Large intestine (tissue), 3 donors: Measurements from ENCODE around the gene LRRK1. TPM values are rescaled to one million over a fixed set of nuclear protein-coding genes. Genes with fewer than 3 reads are reported as not detected.

Source experiments
- DNase-seq, 2 donors: peaks; one replicate each; pipeline versions ENCODE4 v3.0.0 to v3.0.0-alpha.2; 2013
- H3K27ac ChIP-seq: one replicate; pipeline ENCODE4 v1.5.1; 2013; ENCODE audit warnings: low read length
- H3K27me3 ChIP-seq: 2 replicates; pipeline ENCODE4 v1.6.1; 2013; ENCODE audit warnings: low read length; ENCODE audit not compliant: control insufficient read depth, insufficient read depth
- H3K36me3 ChIP-seq: 2 replicates; pipeline ENCODE4 v1.6.1; 2013; ENCODE audit warnings: low read length; ENCODE audit not compliant: control insufficient read depth, insufficient read depth
- H3K4me1 ChIP-seq: one replicate; pipeline ENCODE4 v1.6.1; 2013; ENCODE audit warnings: low read length; ENCODE audit not compliant: control insufficient read depth, insufficient read depth
- H3K4me3 ChIP-seq: one replicate; pipeline ENCODE4 v1.5.1; 2013; ENCODE audit warnings: low read length
- H3K9me3 ChIP-seq: one replicate; pipeline ENCODE4 v1.6.1; 2013; ENCODE audit warnings: mild to moderate bottlenecking, low read depth, low read length, moderate library complexity; ENCODE audit not compliant: control insufficient read depth
- WGBS: methylation state at CpG from one replicate; pipeline ENCODE4 v1.1.5; 2013; ENCODE audit warnings: low lambda C conversion rate; ENCODE audit not compliant: insufficient coverage; 5-methylcytosine and 5-hydroxymethylcytosine counted together
- polyA plus RNA-seq: library from polyadenylated mRNA; unstranded; fragments of 120-200 nt; gene quantifications from one replicate; pipeline ENCODE4 v1.2.1, GENCODE V29; 2013

The LRRK1 gene
- polyA plus RNA-seq, 1 donor = 4.2 TPM

GRCh38 chr15:100923902-100924301 lies 4.7 kb downstream of the LRRK1 start:
- Histone ChIP-seq H3K36me3 (no peaks in the 10 kb centered on the region), H3K4me3 (no peak overlapping the region), H3K4me1 (no peaks in the 10 kb centered on the region), H3K27ac (no peak overlapping the region), H3K27me3 (peaks cover 18% of the 10 kb centered on the region), H3K9me3 (no peaks in the 10 kb centered on the region)
- DNase-seq = no peak
- WGBS = no CpG with 5 or more reads among the region's 5 CpGs

GRCh38 chr15:100924436-100924835 lies 5.3 kb downstream of the LRRK1 start:
- H3K36me3 ChIP-seq = no peaks in the 10 kb centered on the region
- no peaks in the 10 kb centered on the region for H3K9me3 ChIP-seq
- no CpG with 5 or more reads among the region's 11 CpGs for WGBS
- no peak overlapping the region for H3K4me3 ChIP-seq
- no peak overlapping the region for H3K27ac ChIP-seq
- no peaks in the 10 kb centered on the region for H3K4me1 ChIP-seq
- H3K27me3 ChIP-seq = peaks cover 17% of the 10 kb centered on the region
- no peak for DNase-seq

- 55% methylated on average over 4 of the region's 8 CpGs for WGBS
- H3K9me3 ChIP-seq = no peaks in the 10 kb centered on the region
- H3K4me3 ChIP-seq = no peak overlapping the region
- no peak for DNase-seq
- H3K27ac ChIP-seq = no peak overlapping the region
- H3K36me3 ChIP-seq = no peaks in the 10 kb centered on the region
- H3K27me3 ChIP-seq = peaks cover 7% of the 10 kb centered on the region
- H3K4me1 ChIP-seq = no peaks in the 10 kb centered on the region
These were observed 6.3 kb downstream of the LRRK1 start for GRCh38 chr15:100925480-100925879.

GRCh38 chr15:100926258-100926657 lies 7.1 kb downstream of the LRRK1 start:
- Histone ChIP-seq H3K27ac (no peak overlapping the region), H3K9me3 (no peaks in the 10 kb centered on the region)

GRCh38 chr15:100926971-100927756 lies 8.0 kb downstream of the LRRK1 start:
- WGBS = 100% methylated on average over 2 of the region's 11 CpGs
- DNase-seq = no peak
- Histone ChIP-seq H3K9me3 (no peaks in the 10 kb centered on the region), H3K27me3 (no peaks in the 10 kb centered on the region), H3K4me3 (no peak overlapping the region), H3K27ac (no peak overlapping the region), H3K4me1 (no peaks in the 10 kb centered on the region), H3K36me3 (no peaks in the 10 kb centered on the region)

More at GRCh38 chr15:100926258-100926657, 7.1 kb downstream of the LRRK1 start:
- Histone ChIP-seq H3K4me1 (no peaks in the 10 kb centered on the region), H3K27me3 (no peaks in the 10 kb centered on the region), H3K4me3 (no peak overlapping the region), H3K36me3 (no peaks in the 10 kb centered on the region)
- no CpG with 5 or more reads among the region's 11 CpGs for WGBS
- no peak for DNase-seq

- DNase-seq = no peak
- no CpG with 5 or more reads among the region's 13 CpGs for WGBS
These were observed 9.6 kb downstream of the LRRK1 start for GRCh38 chr15:100928632-100929280.

GRCh38 chr15:100929641-100930042 lies 10.5 kb downstream of the LRRK1 start:
- Histone ChIP-seq H3K4me3 (no peak overlapping the region), H3K27ac (no peak overlapping the region), H3K4me1 (no peaks in the 10 kb centered on the region), H3K9me3 (no peaks in the 10 kb centered on the region), H3K27me3 (no peaks in the 10 kb centered on the region), H3K36me3 (no peaks in the 10 kb centered on the region)
- DNase-seq = no peak
- no CpG with 5 or more reads among the region's 6 CpGs for WGBS

More at GRCh38 chr15:100928632-100929280, 9.6 kb downstream of the LRRK1 start:
- Histone ChIP-seq H3K9me3 (no peaks in the 10 kb centered on the region), H3K4me3 (no peak overlapping the region), H3K27me3 (no peaks in the 10 kb centered on the region), H3K36me3 (no peaks in the 10 kb centered on the region), H3K4me1 (no peaks in the 10 kb centered on the region), H3K27ac (no peak overlapping the region)

- Histone ChIP-seq H3K4me1 (no peaks in the 10 kb centered on the region), H3K27ac (no peak overlapping the region), H3K36me3 (no peaks in the 10 kb centered on the region), H3K9me3 (no peaks in the 10 kb centered on the region), H3K27me3 (no peaks in the 10 kb centered on the region), H3K4me3 (no peak overlapping the region)
- no CpG with 5 or more reads among the region's 4 CpGs for WGBS
- no peak for DNase-seq
These were observed 11.2 kb downstream of the LRRK1 start for GRCh38 chr15:100930306-100930848.

GRCh38 chr15:100931143-100931890 lies 12.2 kb downstream of the LRRK1 start:
- Histone ChIP-seq H3K27me3 (no peaks in the 10 kb centered on the region), H3K9me3 (no peaks in the 10 kb centered on the region), H3K36me3 (no peaks in the 10 kb centered on the region), H3K4me1 (no peaks in the 10 kb centered on the region), H3K4me3 (no peak overlapping the region), H3K27ac (no peak overlapping the region)
- no peak for DNase-seq
- no CpG with 5 or more reads among the region's 15 CpGs for WGBS

GRCh38 chr15:100932676-100933348 lies 13.7 kb downstream of the LRRK1 start:
- Histone ChIP-seq H3K27me3 (no peaks in the 10 kb centered on the region), H3K27ac (no peak overlapping the region), H3K4me1 (no peaks in the 10 kb centered on the region), H3K9me3 (no peaks in the 10 kb centered on the region), H3K36me3 (no peaks in the 10 kb centered on the region), H3K4me3 (no peak overlapping the region)
- no peak for DNase-seq
- WGBS = no CpG with 5 or more reads among the region's 7 CpGs
